Prostate gland (tissue), 2 donors: ENCODE measurements around the gene NDOR1.

Experiments
- POLR2A ChIP-seq: fragments of 450-650 bp; IDR thresholded peaks from one replicate; pipeline ENCODE4 v1.6.1; 2016; ENCODE audit warnings: antibody characterized with exemption, mild to moderate bottlenecking
- POLR2AphosphoS5 ChIP-seq: sonication (generic); formaldehyde crosslinking; IDR thresholded peaks from one replicate; pipeline ENCODE4 v1.6.1; 2017; ENCODE audit warnings: antibody characterized with exemption
- TF ChIP-seq, protein P1 (sequence below), 4 experiments: fragments of 200-600 bp in 2 of 4; fragments of 450-650 bp in 2 of 4; sonication (generic) in 2 of 4; IDR thresholded peaks; 1 replicate in 3 of 4; 2 replicates in 1 of 4; pipeline ENCODE4 v1.5.1; 2016 to 2019; ENCODE audit warnings: antibody characterized with exemption in 4 of 4, mild to moderate bottlenecking in 2 of 4, moderate library complexity in 2 of 4

DNA sequence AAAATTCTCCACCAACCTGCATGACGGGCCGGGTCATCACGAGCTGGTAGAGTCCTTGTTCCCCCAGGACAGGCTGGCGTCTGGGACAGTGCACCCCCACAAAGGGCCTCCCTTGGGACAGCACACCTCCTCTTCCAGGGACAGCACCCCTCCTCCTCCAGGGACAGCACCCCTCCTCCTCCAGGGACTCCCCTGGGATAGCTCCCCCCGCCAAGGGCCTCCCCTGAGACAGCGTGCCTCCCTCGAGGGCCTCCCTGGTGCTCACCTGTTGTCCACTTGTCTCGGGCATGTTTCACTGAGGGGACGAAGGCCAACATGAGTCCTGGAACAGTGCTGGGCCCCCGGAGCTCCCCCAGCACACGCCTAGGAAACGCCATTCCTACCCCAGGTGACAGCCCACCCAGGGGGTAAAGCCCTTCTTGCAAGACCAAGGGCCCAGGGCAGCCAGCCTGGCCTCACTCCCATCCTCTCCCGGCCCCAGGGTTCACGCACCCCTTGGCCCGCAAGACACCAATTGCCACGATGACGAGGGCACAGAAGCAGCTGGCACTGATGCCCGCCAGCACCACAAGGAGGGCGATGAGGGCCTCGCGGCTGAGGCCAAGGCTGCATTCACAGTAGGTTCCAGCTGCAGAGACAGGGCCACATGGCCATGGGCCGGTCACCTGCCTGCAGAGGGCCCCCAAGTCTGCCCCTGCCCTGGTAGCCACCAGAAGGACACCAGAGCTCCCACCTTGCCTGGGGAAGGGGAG, 34.2 kb upstream of the NDOR1 start:
- TF ChIP-seq, protein P1, sequence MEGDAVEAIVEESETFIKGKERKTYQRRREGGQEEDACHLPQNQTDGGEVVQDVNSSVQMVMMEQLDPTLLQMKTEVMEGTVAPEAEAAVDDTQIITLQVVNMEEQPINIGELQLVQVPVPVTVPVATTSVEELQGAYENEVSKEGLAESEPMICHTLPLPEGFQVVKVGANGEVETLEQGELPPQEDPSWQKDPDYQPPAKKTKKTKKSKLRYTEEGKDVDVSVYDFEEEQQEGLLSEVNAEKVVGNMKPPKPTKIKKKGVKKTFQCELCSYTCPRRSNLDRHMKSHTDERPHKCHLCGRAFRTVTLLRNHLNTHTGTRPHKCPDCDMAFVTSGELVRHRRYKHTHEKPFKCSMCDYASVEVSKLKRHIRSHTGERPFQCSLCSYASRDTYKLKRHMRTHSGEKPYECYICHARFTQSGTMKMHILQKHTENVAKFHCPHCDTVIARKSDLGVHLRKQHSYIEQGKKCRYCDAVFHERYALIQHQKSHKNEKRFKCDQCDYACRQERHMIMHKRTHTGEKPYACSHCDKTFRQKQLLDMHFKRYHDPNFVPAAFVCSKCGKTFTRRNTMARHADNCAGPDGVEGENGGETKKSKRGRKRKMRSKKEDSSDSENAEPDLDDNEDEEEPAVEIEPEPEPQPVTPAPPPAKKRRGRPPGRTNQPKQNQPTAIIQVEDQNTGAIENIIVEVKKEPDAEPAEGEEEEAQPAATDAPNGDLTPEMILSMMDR (IDR thresholded peaks at IDR 0.05): no peak
- no peak for TF ChIP-seq POLR2A
- TF ChIP-seq POLR2AphosphoS5: no peak
